IPS DF 6.9 (cell line): ENCODE measurements around the gene PSMC1.
A peak's percentile ranks its signal among the peaks of the same experiment; 100 is the strongest.

Experiments used
- DNase-seq: peaks from one replicate; pipeline ENCODE4 v3.0.0-alpha.2; 2013; ENCODE audit warnings: low read depth, low spot score
- H3K27ac ChIP-seq: one replicate; pipeline ENCODE4 v1.5.1; 2013; ENCODE audit warnings: low read length, control low read depth
- H3K27me3 ChIP-seq: 2 replicates; pipeline ENCODE4 v1.6.1; 2013; ENCODE audit warnings: mild to moderate bottlenecking, low read length; ENCODE audit not compliant: control insufficient read depth, insufficient read depth
- H3K36me3 ChIP-seq: 2 replicates; pipeline ENCODE4 v1.6.1; 2013; ENCODE audit warnings: low read length; ENCODE audit not compliant: control insufficient read depth, insufficient read depth
- H3K4me1 ChIP-seq: 2 replicates; pipeline ENCODE4 v1.6.1; 2013; ENCODE audit warnings: low read length; ENCODE audit not compliant: control insufficient read depth, insufficient read depth
- H3K4me3 ChIP-seq: 2 replicates; pipeline ENCODE4 v1.5.1; 2013; ENCODE audit warnings: mild to moderate bottlenecking, low read length
- H3K9me3 ChIP-seq: 2 replicates; pipeline ENCODE4 v1.6.1; 2013; ENCODE audit warnings: low read length, inconsistent platforms; ENCODE audit not compliant: control insufficient read depth, insufficient read depth
- WGBS: extraction: QIAGEN DNeasy Blood & Tissue Kit; methylation state at CpG from one replicate; pipeline ENCODE4 v1.1.7; 2013; ENCODE audit warnings: mixed read lengths, missing lambda C conversion rate; ENCODE audit not compliant: insufficient read length, insufficient coverage; 5-methylcytosine and 5-hydroxymethylcytosine counted together

PSMC1 gene

DNA sequence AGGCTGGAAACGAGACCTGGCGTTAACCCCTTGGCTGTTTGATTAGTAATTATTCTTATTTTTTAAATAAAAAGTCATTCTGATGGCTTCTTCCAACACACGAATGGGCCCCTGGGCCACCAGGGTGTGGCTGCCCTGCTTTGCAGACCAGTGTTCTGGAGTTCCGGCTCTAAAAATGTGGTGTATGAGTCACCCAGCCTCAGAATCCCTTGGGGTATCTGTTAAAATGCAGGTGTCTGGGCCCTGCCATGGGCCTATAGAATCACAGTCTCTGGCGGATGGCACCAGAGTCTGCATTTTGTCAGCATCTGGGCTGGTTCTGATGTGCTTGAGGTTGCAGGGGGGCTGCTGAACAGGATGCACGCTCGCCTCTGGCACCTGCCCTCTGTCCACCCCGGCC, 2.5 kb upstream of the PSMC1 start:
- no CpG with 5 or more reads among the region's 8 CpGs for WGBS
- Histone ChIP-seq H3K36me3 (no peaks in the 10 kb centered on the region), H3K27me3 (no peaks in the 10 kb centered on the region), H3K9me3 (no peaks in the 10 kb centered on the region), H3K4me1 (no peaks in the 10 kb centered on the region), H3K27ac (no peak overlapping the region), H3K4me3 (no peak overlapping the region)
- DNase-seq = no peak

DNA sequence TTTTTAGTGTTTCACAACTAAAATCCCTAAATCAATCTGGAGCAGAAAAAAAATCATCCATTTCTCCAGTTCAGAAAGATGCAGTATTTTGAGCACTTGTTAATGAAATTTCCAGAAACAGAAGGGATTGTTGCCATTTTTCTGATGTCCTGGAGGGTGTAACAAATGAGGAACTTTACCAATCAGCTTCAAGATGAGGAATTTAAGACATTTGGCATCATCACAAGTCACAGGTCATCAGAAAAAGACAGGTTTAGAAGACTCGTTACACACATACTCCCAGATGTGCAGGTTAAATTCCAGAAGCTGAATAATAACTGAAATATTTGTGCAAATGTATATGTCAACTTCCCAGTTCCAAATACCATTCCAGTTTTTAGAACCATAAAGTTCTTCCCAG, 482 bp upstream of the PSMC1 start:
- H3K4me1 ChIP-seq = no peaks in the 10 kb centered on the region
- H3K36me3 ChIP-seq = peaks cover under 1% of the 10 kb centered on the region; the same call in 1 of the 2 replicates
- H3K9me3 ChIP-seq = no peaks in the 10 kb centered on the region
- no peak for DNase-seq
- WGBS = no CpG with 5 or more reads among the region's 1 CpG
- H3K4me3 ChIP-seq = no peak overlapping the region
- no peaks in the 10 kb centered on the region for H3K27me3 ChIP-seq
- H3K27ac ChIP-seq = no peak overlapping the region

- Histone ChIP-seq H3K27ac (no peak overlapping the region), H3K4me3 (no peak overlapping the region), H3K36me3 (peaks cover 24% of the 10 kb centered on the region; the same call in 1 of the 2 replicates), H3K27me3 (no peaks in the 10 kb centered on the region), H3K4me1 (no peaks in the 10 kb centered on the region), H3K9me3 (no peaks in the 10 kb centered on the region)
- WGBS = no CpG with 5 or more reads among the region's 8 CpGs
- no peak for DNase-seq
Measured at GRCh38 chr14:90263748-90264449, 7.5 kb downstream of the PSMC1 start.

- no peak overlapping the region for H3K4me3 ChIP-seq
- H3K36me3 ChIP-seq = peaks cover 28% of the 10 kb centered on the region; the same call in 1 of the 2 replicates
- no CpG with 5 or more reads among the region's 9 CpGs for WGBS
- no peak overlapping the region for H3K27ac ChIP-seq
- no peaks in the 10 kb centered on the region for H3K27me3 ChIP-seq
- no peak for DNase-seq
- H3K4me1 ChIP-seq = no peaks in the 10 kb centered on the region
- no peaks in the 10 kb centered on the region for H3K9me3 ChIP-seq
Measured at GRCh38 chr14:90266441-90267154, 10.2 kb downstream of the PSMC1 start.

GRCh38 chr14:90268420-90268819, 12.1 kb downstream of the PSMC1 start:
- H3K36me3 ChIP-seq = peaks cover 31% of the 10 kb centered on the region; the same call in 1 of the 2 replicates

DNA sequence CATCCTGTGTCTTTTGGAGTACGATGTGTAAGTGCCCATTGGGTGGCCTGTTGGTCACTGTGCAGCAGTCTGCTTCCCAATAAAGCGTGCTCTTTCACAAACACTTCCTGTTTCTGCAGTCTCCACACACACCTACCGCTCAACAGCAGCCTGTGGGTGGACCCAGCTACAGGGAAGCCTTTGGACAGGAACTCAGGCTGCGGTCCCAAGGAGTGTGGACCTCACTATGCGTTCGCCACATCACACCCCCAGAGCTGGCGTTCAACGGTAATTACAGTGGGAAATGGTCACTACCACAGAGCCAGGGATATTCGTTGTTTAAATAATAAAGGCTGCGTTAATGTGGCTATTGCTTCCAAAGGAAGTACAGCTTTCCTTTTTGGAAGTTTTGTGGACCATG, 16.2 kb downstream of the PSMC1 start:
- Histone ChIP-seq H3K4me1 (no peaks in the 10 kb centered on the region; the same call in 1 of the 2 replicates), H3K36me3 (peaks cover 18% of the 10 kb centered on the region; the same call in 1 of the 2 replicates)
- WGBS = no CpG with 5 or more reads among the region's 10 CpGs

More at GRCh38 chr14:90268420-90268819, 12.1 kb downstream of the PSMC1 start:
- WGBS = no CpG with 5 or more reads among the region's 4 CpGs
- H3K4me1 ChIP-seq = no peaks in the 10 kb centered on the region
- H3K4me3 ChIP-seq = no peak overlapping the region
- no peak overlapping the region for H3K27ac ChIP-seq
- no peak for DNase-seq
- no peaks in the 10 kb centered on the region for H3K27me3 ChIP-seq
- no peaks in the 10 kb centered on the region for H3K9me3 ChIP-seq

GRCh38 chr14:90273532-90273931, 17.2 kb downstream of the PSMC1 start:
- H3K27ac ChIP-seq = no peak overlapping the region
- no CpG with 5 or more reads among the region's 8 CpGs for WGBS
- DNase-seq = no peak
- H3K27me3 ChIP-seq = no peaks in the 10 kb centered on the region
- H3K4me1 ChIP-seq = no peaks in the 10 kb centered on the region; the same call in 1 of the 2 replicates
- no peaks in the 10 kb centered on the region for H3K9me3 ChIP-seq
- peaks cover 15% of the 10 kb centered on the region; the same call in 1 of the 2 replicates for H3K36me3 ChIP-seq
- no peak overlapping the region for H3K4me3 ChIP-seq

More for the DNA sequence above, 16.2 kb downstream of the PSMC1 start:
- no peaks in the 10 kb centered on the region for H3K9me3 ChIP-seq
- no peak for DNase-seq
- H3K27ac ChIP-seq = no peak overlapping the region
- H3K4me3 ChIP-seq = no peak overlapping the region
- H3K27me3 ChIP-seq = no peaks in the 10 kb centered on the region

DNA sequence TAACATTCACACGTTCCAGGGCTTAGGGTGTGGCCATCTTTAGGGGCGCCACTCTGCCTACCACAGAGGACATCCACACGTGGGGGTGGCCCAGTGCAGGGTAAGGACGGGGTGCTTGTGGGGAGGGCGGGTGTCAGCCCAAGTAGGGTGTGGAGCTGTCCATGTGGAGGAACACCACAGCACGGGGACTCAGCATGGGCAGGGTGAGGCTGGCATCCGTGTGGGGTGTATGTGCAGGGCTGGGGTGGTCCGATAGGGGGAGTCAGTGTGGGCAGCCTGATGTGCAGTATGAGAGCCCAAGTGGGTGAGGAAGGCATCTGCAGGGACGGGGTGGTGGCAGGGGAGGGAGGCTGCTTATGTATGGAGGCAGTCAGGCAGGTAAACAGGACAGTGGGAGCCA, 17.7 kb downstream of the PSMC1 start:
- Histone ChIP-seq H3K4me1 (no peaks in the 10 kb centered on the region; the same call in 1 of the 2 replicates), H3K36me3 (peaks cover 16% of the 10 kb centered on the region; the same call in 1 of the 2 replicates), H3K27ac (no peak overlapping the region), H3K27me3 (no peaks in the 10 kb centered on the region), H3K4me3 (no peak overlapping the region), H3K9me3 (no peaks in the 10 kb centered on the region)
- no CpG with 5 or more reads among the region's 9 CpGs for WGBS
- DNase-seq = peak; percentile 13

DNA sequence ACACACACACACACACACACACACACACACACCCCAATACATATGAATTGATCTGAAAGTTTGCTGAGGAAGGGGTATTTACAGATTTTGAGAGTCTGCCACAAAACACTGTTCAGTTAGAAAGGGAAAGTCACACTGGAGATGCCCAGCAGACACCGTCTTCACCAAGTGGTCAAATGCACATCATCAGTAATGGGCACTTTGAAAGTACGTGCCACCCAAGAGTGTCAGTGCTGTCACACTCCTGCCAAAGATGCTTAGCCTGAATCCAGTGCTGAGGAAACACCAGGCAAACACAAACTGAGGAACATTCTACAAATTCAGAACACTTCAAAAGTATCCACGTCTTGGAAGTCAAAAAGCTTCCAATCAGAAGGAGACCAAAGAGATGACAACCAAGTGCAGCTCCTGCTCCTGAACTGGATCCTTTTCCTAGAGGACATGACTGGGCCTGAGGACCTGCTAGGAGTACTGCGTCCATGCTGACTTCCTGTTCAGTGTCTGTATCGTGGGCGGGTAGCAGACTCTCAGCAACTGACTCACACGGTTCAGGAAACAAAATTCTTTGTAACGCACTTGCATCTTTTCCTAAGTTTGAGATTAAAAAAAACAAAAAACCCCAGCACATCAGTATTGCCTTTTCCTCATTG, 18.6 kb downstream of the PSMC1 start:
- H3K27me3 ChIP-seq = no peaks in the 10 kb centered on the region
- no CpG with 5 or more reads among the region's 8 CpGs for WGBS
- H3K4me3 ChIP-seq = no peak overlapping the region
- peaks cover 16% of the 10 kb centered on the region; the same call in 1 of the 2 replicates for H3K36me3 ChIP-seq
- DNase-seq = no peak
- no peaks in the 10 kb centered on the region; the same call in 1 of the 2 replicates for H3K4me1 ChIP-seq
- H3K27ac ChIP-seq = no peak overlapping the region
- H3K9me3 ChIP-seq = no peaks in the 10 kb centered on the region

- H3K27me3 ChIP-seq = no peaks in the 10 kb centered on the region
- WGBS = no CpG with 5 or more reads among the region's 9 CpGs
Measured at GRCh38 chr14:90275458-90275814, 19.1 kb downstream of the PSMC1 start.

More at GRCh38 chr14:90275458-90275814, 19.1 kb downstream of the PSMC1 start:
- no peak for DNase-seq
- peaks cover 11% of the 10 kb centered on the region; the same call in 1 of the 2 replicates for H3K36me3 ChIP-seq
- no peak overlapping the region for H3K4me3 ChIP-seq
- H3K4me1 ChIP-seq = no peaks in the 10 kb centered on the region; the same call in 1 of the 2 replicates
- H3K27ac ChIP-seq = no peak overlapping the region
- no peaks in the 10 kb centered on the region for H3K9me3 ChIP-seq
